ENCODE data around the gene ZNF45.
A peak's percentile ranks its signal among the peaks of the same experiment; 100 is the strongest.
"Not testable (repeated sequence)": the region's sequence is repeated elsewhere in the genome, so short reads cannot be mapped to it uniquely, and the experiment has no call there.

The ZNF45 gene

GRCh38 chr19:43910884-43911283 is 24.2 kb downstream of the ZNF45 start:
- no peak for DNase-seq

- no peak for DNase-seq
Measured at GRCh38 chr19:43908659-43909058, 26.4 kb downstream of the ZNF45 start.

DNA sequence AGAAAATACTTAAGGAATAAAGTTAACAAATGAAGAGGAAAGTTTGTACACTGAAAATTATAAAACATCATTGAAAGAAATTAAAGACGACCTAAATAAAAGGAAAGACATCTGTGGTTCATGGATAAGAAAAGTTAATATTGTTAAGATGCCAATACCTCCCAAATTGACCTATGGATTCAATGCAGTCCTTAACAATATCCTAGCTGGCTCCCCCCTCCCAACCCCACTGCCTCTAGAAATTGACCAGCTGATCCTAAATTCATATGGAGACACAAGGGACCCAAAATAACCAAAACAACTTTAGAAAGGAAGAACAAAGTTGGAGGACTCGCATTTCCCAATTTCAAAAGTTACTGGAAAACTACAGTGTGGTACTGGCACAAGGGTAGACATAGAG is 28.3 kb downstream of the ZNF45 start:
- DNase-seq: no peak

- no peak for DNase-seq
Measured at GRCh38 chr19:43905897-43906296, 29.2 kb downstream of the ZNF45 start.

DNA sequence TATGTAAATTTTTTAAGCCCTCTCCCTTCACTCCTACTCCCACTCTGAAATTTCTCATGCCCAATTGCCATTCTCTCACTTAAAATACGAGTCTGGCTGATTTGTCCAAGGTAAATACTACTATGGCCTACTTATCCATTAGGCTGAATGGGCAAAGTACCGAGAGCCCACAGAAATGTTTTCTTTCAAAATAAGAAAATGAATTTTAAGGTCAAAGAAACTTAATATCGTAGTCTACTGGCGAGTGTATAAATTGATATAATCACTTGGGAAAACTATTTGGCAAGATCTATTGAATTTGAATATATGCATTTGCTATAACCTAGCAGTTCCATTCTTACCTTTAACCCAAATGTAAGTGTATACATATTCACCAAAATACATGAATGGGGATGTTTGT is 32.7 kb downstream of the ZNF45 start:
- DNase-seq: no peak

GRCh38 chr19:43901395-43902390 is 33.4 kb downstream of the ZNF45 start:
- DNase-seq: peak; percentile 18 to 44 (median 24)

DNA sequence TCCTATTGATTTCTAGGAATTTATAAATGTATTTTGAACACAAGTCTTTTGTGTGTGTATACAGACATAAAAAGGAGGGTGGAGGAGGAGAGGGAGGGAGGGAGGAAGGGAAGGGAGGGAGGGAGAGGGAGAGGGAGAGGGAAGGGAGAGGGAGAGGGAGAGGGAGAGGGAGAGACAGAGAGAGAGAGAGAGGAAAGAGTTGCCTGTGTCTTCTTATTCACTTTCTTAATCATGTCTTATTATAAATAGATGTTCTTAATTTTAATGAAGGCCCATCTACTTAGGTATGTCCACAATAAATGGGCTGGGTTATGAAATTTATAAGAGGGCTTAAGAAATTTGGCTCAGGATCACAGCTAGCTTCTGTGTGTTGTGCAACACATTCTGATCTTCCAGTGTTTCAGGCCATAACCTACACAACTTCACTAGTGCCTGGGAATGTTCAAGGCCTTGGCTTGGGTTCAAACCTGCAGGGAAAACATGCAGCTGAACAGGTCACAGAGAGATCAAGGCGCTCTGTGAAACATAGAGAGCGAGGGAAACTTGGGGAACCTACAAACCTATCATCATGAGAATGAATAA is 39.3 kb downstream of the ZNF45 start:
- DNase-seq: no peak

DNA sequence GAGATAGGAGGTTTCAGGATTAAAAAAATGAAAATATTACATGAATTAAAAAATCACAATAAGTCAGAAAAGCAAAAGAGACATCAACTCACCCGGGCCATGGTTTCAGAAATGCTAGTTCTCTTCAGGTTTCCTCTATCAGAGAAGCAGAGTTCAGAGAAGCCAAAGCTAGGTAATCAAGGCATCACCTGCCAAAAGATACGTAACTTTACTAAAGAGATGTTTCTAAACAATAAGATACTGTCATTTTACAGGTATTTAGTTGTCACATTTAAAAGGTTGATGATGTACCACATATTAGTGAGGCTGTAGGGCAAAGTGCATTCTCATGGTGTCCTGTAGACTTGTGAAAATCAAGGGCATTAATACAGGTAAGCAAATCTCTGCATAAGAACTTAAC is 51.2 kb downstream of the ZNF45 start, which contains the start of gene ZNF404:
Gene ZNF404, minus strand, starts transcription at position 101 of the 400 bp plus-strand sequence.
- no peak for DNase-seq

DNA sequence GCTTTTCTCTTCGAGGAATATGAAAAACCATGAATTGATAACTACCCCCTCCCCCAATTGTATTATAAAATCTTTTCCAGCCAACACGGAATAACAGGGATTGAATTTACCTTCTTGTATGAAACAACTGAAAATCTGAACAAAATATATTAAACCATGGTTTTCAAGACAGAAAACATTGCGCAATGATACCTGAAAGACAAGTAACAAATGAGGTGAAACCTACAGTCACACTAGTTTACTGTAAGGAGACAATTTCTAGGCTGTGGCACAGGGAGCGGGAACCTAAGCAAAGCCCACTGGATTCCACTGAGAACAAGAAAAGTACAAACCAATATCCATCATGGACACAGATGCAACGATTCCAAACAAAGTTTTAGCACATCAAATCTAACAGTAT is 54.6 kb downstream of the ZNF45 start:
- DNase-seq: no peak

DNA sequence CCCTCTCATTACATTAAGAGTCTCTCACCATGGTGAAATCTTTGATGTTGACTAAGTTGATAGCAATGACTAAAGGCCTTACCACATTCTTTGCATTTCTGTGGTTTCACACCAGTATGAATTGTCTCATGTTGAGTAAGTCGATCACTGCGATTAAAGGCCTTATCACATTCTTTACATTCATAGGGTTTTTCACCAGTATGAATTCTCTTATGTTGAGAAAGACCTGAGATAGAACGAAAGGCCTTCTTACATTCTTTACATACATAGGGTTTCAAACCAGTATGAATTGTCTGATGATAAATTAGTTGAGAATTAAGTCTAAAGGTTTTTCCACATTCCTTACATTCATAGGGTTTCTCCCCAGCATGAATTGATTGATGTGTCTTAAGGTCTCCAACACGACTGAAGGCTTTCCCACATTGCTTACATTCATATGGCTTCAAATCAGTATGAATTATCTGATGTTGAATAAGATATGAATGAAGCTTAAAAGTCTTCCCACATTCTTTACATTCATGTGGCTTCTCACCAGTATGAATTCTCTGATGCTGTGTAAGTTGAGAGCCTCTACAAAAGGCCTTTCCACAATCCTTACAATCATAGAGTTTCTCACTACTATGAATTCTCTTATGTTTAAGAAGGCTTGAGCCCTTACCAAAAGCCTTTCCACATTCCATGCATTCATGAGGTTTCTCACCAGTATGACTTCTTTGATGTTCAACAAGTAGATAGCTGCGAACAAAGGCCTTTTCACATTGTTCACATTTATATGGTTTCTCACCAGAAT is 62.3 kb downstream of the ZNF45 start:
- no peak for DNase-seq

- DNase-seq: not testable (repeated sequence)
Measured at GRCh38 chr19:43866923-43867322, 68.2 kb downstream of the ZNF45 start.

Data from activated CD4-positive, CD25-positive, alpha-beta regulatory T cell (primary cell).